Neural progenitor cell (in vitro differentiated cells): ENCODE measurements around the gene PIK3CD.

Experiments used
- CTCF ChIP-seq: fragments of 200-600 bp; sonication (generic); IDR thresholded peaks from 2 replicates; pipeline ENCODE4 v1.5.1; 2017; ENCODE audit warnings: antibody characterized with exemption, mild to moderate bottlenecking
- EZH2 ChIP-seq: fragments of 200-600 bp; sonication (generic); IDR thresholded peaks from 2 replicates; pipeline ENCODE4 v1.6.1; 2017; ENCODE audit warnings: antibody characterized with exemption, mild to moderate bottlenecking, moderate library complexity
- EZH2phosphoT487 ChIP-seq: fragments of 200-600 bp; sonication (generic); IDR thresholded peaks from 2 replicates; pipeline ENCODE4 v1.6.1; 2017; ENCODE audit warnings: antibody characterized with exemption

- no peak for TF ChIP-seq CTCF
- no peak for TF ChIP-seq EZH2
- no peak for TF ChIP-seq EZH2phosphoT487
Measured at GRCh38 chr1:9729523-9729922, 78.0 kb downstream of the PIK3CD start.
